Neural progenitor cell (in vitro differentiated cells): ENCODE measurements around the gene CALHM2. TPM values are rescaled to one million over a fixed set of nuclear protein-coding genes. Genes with fewer than 3 reads are reported as not detected.
A peak's percentile ranks its signal among the peaks of the same experiment; 100 is the strongest.

ENCODE experiments used
- DNase-seq: peaks from one replicate; pipeline ENCODE4 v3.0.0-alpha.2; 2016; ENCODE audit warnings: low spot score
- H2AFZ ChIP-seq: fragments of 200-600 bp; sonication (generic); replicated peaks from 2 replicates; pipeline ENCODE4 v1.6.1; 2016; ENCODE audit warnings: antibody characterized with exemption
- H3F3A ChIP-seq: fragments of 200-600 bp; sonication (generic); 2 replicates; pipeline ENCODE4 v1.6.1; 2016; ENCODE audit warnings: antibody characterized with exemption, low read depth
- H3K27ac ChIP-seq: fragments of 200-600 bp; sonication (generic); 2 replicates; pipeline ENCODE4 v1.5.1; 2016; ENCODE audit warnings: mild to moderate bottlenecking
- H3K27me3 ChIP-seq: fragments of 200-600 bp; sonication (generic); 2 replicates; pipeline ENCODE4 v1.6.1; 2016; ENCODE audit warnings: mild to moderate bottlenecking, moderate library complexity
- H3K36me3 ChIP-seq: fragments of 200-600 bp; sonication (generic); 2 replicates; pipeline ENCODE4 v1.5.1; 2016
- H3K4me1 ChIP-seq: fragments of 200-600 bp; sonication (generic); 2 replicates; pipeline ENCODE4 v1.6.1; 2016; ENCODE audit warnings: mixed run types
- H3K4me2 ChIP-seq: fragments of 200-600 bp; sonication (generic); 2 replicates; pipeline ENCODE4 v1.6.1; 2016
- H3K4me3 ChIP-seq: fragments of 200-600 bp; sonication (generic); 2 replicates; pipeline ENCODE4 v1.5.1; 2016
- H3K79me2 ChIP-seq: fragments of 200-600 bp; sonication (generic); 2 replicates; pipeline ENCODE4 v1.6.1; 2016; ENCODE audit warnings: low read depth
- H3K9ac ChIP-seq: fragments of 200-600 bp; sonication (generic); 2 replicates; pipeline ENCODE4 v1.6.1; 2016
- H3K9me3 ChIP-seq: fragments of 200-600 bp; sonication (generic); 2 replicates; pipeline ENCODE4 v1.5.1; 2016; ENCODE audit warnings: low read depth
- H4K20me1 ChIP-seq: fragments of 200-600 bp; sonication (generic); 2 replicates; pipeline ENCODE4 v1.6.1; 2016; ENCODE audit warnings: low read depth
- H3K27ac Mint-ChIP-seq: 3 replicates; pipeline ENCODE4 v1.8.0; 2021; ENCODE audit warnings: mixed read lengths
- H3K27me3 Mint-ChIP-seq: 2 replicates; pipeline ENCODE4 v1.8.0; 2022; ENCODE audit warnings: low read depth, mild to moderate bottlenecking, inconsistent platforms, moderate library complexity, mixed read lengths; ENCODE audit not compliant: insufficient read depth
- H3K36me3 Mint-ChIP-seq: 3 replicates; pipeline ENCODE4 v1.8.0; 2021; ENCODE audit warnings: mixed read lengths
- H3K4me1 Mint-ChIP-seq: 3 replicates; pipeline ENCODE4 v1.8.0; 2021; ENCODE audit warnings: mixed read lengths
- H3K4me3 Mint-ChIP-seq: 3 replicates; pipeline ENCODE4 v1.8.0; 2021; ENCODE audit warnings: mild to moderate bottlenecking, moderate library complexity, mixed read lengths
- H3K9me3 Mint-ChIP-seq: 3 replicates; pipeline ENCODE4 v1.8.0; 2020; ENCODE audit warnings: mixed read lengths
- CTCF ChIP-seq: fragments of 200-600 bp; sonication (generic); IDR thresholded peaks from 2 replicates; pipeline ENCODE4 v1.5.1; 2017; ENCODE audit warnings: antibody characterized with exemption, mild to moderate bottlenecking
- EZH2 ChIP-seq: fragments of 200-600 bp; sonication (generic); IDR thresholded peaks from 2 replicates; pipeline ENCODE4 v1.6.1; 2017; ENCODE audit warnings: antibody characterized with exemption, mild to moderate bottlenecking, moderate library complexity
- EZH2phosphoT487 ChIP-seq: fragments of 200-600 bp; sonication (generic); IDR thresholded peaks from 2 replicates; pipeline ENCODE4 v1.6.1; 2017; ENCODE audit warnings: antibody characterized with exemption
- total RNA-seq: library from RNA; depleted of rRNA; stranded (reverse); fragments of >200 nt; gene quantifications from 2 replicates; pipeline ENCODE4 v1.2.3, GENCODE V29; 2015; ENCODE audit warnings: low replicate concordance

Gene CALHM2
- total RNA-seq, 1 donor from 2014 or later, result not detected

GRCh38 chr10:103444478-103444877, 7.7 kb downstream of the CALHM2 start:
- H3K36me3 Mint-ChIP-seq, result peaks cover 32% of the 10 kb centered on the region
- Histone ChIP-seq H3K27me3 (no peaks in the 10 kb centered on the region), H4K20me1 (no peaks in the 10 kb centered on the region), H3K27ac (no peak overlapping the region), H3F3A (no peaks in the 10 kb centered on the region), H3K4me1 (no peaks in the 10 kb centered on the region), H3K4me2 (no peak overlapping the region), H3K36me3 (no peaks in the 10 kb centered on the region), H3K4me3 (no peak overlapping the region), H2AFZ (no peak overlapping the region), H3K9me3 (no peaks in the 10 kb centered on the region), H3K79me2 (no peaks in the 10 kb centered on the region), H3K9ac (no peak overlapping the region)
- no peak overlapping the region for H3K4me3 Mint-ChIP-seq
- no peak overlapping the region for H3K27ac Mint-ChIP-seq
- TF ChIP-seq EZH2, result no peak
- no peak for DNase-seq
- peaks cover 6% of the 10 kb centered on the region for H3K27me3 Mint-ChIP-seq
- H3K9me3 Mint-ChIP-seq, result no peaks in the 10 kb centered on the region
- H3K4me1 Mint-ChIP-seq, result no peaks in the 10 kb centered on the region

- H3K27ac Mint-ChIP-seq, result peak overlapping the region; percentile 2
- H3F3A ChIP-seq, result no peaks in the 10 kb centered on the region
- H3K27ac ChIP-seq, result no peak overlapping the region
- H3K27me3 ChIP-seq, result no peaks in the 10 kb centered on the region
- H3K9me3 ChIP-seq, result no peaks in the 10 kb centered on the region
- H3K4me1 Mint-ChIP-seq, result no peaks in the 10 kb centered on the region
- no peaks in the 10 kb centered on the region for H3K79me2 ChIP-seq
- H3K36me3 Mint-ChIP-seq, result peaks cover 32% of the 10 kb centered on the region
- no peak overlapping the region for H3K4me2 ChIP-seq
- no peak overlapping the region for H2AFZ ChIP-seq
- peaks cover 5% of the 10 kb centered on the region for H3K27me3 Mint-ChIP-seq
- H3K4me1 ChIP-seq, result no peaks in the 10 kb centered on the region
- no peak overlapping the region for H3K4me3 ChIP-seq
- no peak overlapping the region for H3K9ac ChIP-seq
- TF ChIP-seq CTCF (no peak), EZH2 (no peak)
- no peaks in the 10 kb centered on the region for H4K20me1 ChIP-seq
- no peaks in the 10 kb centered on the region for H3K36me3 ChIP-seq
- H3K9me3 Mint-ChIP-seq, result no peaks in the 10 kb centered on the region
- no peak overlapping the region for H3K4me3 Mint-ChIP-seq
- no peak for DNase-seq
Observed at GRCh38 chr10:103443475-103444185, 8.5 kb downstream of the CALHM2 start.

- no peaks in the 10 kb centered on the region for H3K9me3 ChIP-seq
- no peak for DNase-seq
- no peaks in the 10 kb centered on the region for H3K79me2 ChIP-seq
- no peak overlapping the region for H3K9ac ChIP-seq
- H3F3A ChIP-seq, result no peaks in the 10 kb centered on the region
- no peaks in the 10 kb centered on the region for H3K4me1 Mint-ChIP-seq
- no peaks in the 10 kb centered on the region for H3K36me3 ChIP-seq
- no peak overlapping the region for H3K4me3 Mint-ChIP-seq
- H3K9me3 Mint-ChIP-seq, result no peaks in the 10 kb centered on the region
- H3K4me1 ChIP-seq, result no peaks in the 10 kb centered on the region
- no peaks in the 10 kb centered on the region for H3K27me3 ChIP-seq
- H3K4me3 ChIP-seq, result no peak overlapping the region
- peaks cover 36% of the 10 kb centered on the region for H3K36me3 Mint-ChIP-seq
- TF ChIP-seq EZH2 (no peak), CTCF (no peak), EZH2phosphoT487 (no peak)
- no peak overlapping the region for H3K27ac ChIP-seq
- no peak overlapping the region for H3K27ac Mint-ChIP-seq
- H3K4me2 ChIP-seq, result no peak overlapping the region
- H2AFZ ChIP-seq, result no peak overlapping the region
- H3K27me3 Mint-ChIP-seq, result peaks cover 5% of the 10 kb centered on the region
- H4K20me1 ChIP-seq, result no peaks in the 10 kb centered on the region
Observed at GRCh38 chr10:103442031-103442461, 10.1 kb downstream of the CALHM2 start.

GRCh38 chr10:103441611-103442010, 10.6 kb downstream of the CALHM2 start:
- no peaks in the 10 kb centered on the region for H4K20me1 ChIP-seq
- Mint-ChIP-seq H3K36me3 (peaks cover 38% of the 10 kb centered on the region), H3K4me1 (no peaks in the 10 kb centered on the region), H3K4me3 (no peak overlapping the region), H3K9me3 (no peaks in the 10 kb centered on the region), H3K27ac (no peak overlapping the region), H3K27me3 (peaks cover 3% of the 10 kb centered on the region)
- no peak for DNase-seq
- no peaks in the 10 kb centered on the region for H3K27me3 ChIP-seq
- H3K4me3 ChIP-seq, result no peak overlapping the region
- no peak overlapping the region for H3K27ac ChIP-seq
- TF ChIP-seq EZH2, result no peak
- no peak for TF ChIP-seq EZH2phosphoT487
- TF ChIP-seq CTCF, result no peak
- no peak overlapping the region for H3K9ac ChIP-seq
- H3K4me2 ChIP-seq, result no peak overlapping the region
- H3K4me1 ChIP-seq, result no peaks in the 10 kb centered on the region
- no peaks in the 10 kb centered on the region for H3K79me2 ChIP-seq
- H2AFZ ChIP-seq, result no peak overlapping the region
- no peaks in the 10 kb centered on the region for H3K36me3 ChIP-seq
- no peaks in the 10 kb centered on the region for H3F3A ChIP-seq
- H3K9me3 ChIP-seq, result no peaks in the 10 kb centered on the region
